ENCODE data around the gene UBALD1.
"Not testable (repeated sequence)": the region's sequence is repeated elsewhere in the genome, so short reads cannot be mapped to it uniquely, and the experiment has no call there.

The UBALD1 gene

DNA sequence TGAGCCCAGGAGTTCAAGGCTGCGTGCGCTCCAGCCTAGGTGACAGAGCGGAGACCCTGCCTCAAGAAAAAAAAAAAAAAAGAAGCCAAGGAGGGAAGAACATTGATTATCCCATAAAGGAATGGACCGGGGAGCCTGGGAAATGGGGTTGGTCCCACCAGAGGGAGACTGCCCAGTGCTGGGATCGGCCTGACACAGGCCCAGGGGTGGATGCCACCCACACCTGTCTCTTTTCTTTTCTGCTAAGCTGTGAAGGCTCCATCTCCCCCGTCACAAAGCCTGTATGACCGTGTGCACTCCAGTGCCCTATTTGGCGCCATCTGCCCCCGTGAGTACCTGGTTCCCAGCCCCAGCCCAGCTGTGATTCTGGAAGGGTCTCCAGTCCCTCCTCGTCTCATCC is 15.7 kb downstream of the UBALD1 start:
- no peak for DNase-seq (ENCODE audit: low spot score)

DNA sequence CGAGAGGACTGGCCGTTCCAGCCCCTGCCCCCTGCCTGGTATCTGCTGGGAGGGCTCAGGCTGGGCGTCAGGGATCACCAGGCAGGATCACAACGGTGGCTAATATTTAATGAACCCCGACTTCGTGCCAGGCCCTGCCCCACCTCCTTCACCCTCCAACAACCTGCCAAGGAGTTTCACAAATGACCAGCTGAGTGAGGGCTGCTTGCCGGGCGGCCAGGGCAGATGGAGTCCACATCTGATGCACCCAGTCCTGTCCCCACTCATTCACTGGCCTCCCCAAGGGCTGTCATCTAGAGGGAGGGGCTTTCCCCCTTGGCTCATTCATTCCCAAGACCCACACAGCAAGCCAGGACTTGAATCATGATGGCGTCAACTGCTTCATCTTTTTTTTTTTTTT is 17.5 kb downstream of the UBALD1 start:
- no peak for DNase-seq (ENCODE audit: low spot score)

DNA sequence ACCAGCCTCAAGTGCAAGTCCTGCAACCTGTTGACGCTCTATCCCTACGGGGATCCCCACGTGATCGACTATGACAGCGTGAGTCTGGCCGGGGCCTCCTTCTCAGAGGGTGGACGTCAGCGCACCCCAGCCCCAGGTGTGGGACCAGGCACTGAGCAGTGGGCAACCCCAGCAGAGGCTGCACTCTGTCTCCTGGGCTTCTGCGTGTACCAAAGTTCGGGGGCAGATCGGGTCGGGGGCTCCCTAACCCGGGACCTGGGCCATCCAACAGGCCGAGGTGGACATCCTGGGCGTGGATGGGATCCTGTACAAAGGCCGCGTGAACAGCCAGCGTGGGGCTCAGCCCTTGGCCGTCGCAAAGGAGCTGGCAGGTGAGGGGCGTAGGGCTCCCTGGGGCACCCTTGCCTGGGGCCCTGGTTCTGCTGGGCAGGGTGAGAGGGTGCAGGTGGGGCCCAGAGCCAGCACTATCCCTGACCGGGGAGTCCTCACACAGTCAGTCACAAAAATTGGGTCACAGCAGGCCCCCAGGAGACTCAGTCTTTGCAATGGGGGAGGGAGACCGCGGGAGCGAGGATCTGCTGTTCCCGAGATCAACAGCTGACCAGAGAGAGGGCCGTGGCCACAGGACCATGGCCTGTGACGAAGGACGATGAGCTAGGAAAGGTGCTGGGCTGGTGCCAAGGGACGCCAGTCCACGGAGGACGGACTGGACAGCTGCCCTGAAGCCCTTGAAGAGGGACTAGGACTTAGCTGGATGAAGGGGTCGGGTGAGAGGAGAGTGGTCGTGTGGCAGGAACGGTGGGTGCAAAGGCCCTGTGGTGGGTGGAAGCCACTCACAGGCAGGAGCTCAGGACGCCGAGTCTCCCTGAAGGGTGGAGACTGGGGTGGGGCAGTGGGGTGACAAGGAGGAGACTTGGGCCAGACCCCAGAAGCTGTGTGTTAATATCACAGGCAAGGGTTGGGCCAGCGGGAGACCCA is 20.0 kb downstream of the UBALD1 start:
- DNase-seq (ENCODE audit: low spot score) = no peak

DNA sequence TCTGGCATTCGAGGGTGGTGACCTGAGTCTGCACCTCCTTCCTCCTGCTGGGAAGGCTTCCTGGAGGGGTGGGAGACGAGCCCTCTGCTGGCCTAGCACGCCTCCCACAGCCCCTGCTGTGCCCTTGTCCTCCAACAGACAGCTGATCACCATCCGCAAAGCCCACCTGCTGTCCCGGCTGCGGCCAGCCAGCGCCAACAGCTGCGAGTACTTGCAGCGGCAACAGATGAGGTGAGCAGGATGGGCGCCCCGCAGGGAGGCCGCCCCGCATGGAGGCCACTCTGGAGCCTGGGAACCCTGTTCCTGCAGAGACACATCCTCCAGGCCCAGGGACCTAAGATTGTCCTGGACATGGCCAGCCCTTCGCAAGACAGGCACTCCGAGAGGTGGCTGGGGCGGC is 21.6 kb downstream of the UBALD1 start:
- no peak for DNase-seq (ENCODE audit: low spot score)

DNA sequence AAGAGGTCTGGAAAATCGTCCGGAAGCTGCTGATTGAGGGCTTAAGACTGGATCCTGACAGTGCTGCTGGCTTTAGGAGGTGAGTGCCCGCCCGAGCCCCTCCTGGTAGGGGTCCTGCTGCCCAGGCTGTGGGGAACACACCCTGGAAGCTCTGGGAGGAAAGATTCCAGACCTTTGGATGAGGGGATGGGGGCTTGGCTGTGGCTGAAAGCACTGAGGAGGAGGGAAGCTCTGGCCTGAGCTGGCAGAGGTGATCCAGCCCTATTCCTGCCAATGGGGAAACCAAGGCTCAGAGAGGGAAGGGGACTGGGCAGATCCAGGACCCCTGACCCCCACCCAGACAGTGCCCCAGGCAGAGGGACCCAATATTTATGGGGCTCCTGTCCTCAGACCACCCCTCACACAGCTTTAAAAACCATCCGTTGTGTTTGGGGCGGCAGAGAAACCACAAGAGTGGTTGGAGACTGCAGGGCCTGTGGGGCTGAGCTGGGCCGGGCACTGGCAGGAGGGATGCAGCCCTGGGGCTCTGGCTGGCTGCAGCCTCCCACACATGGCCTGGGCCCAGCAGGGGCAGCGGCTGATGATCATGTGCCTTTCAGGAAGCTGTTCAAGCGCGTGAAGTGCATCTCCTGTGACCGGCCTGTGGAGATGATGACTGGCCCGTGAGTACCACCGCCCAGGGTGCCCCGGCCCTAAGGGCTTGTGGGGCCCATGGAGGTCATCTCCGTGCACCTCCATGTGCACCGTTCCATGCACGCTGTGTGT is 22.8 kb downstream of the UBALD1 start:
- no peak for DNase-seq (ENCODE audit: low spot score)

DNA sequence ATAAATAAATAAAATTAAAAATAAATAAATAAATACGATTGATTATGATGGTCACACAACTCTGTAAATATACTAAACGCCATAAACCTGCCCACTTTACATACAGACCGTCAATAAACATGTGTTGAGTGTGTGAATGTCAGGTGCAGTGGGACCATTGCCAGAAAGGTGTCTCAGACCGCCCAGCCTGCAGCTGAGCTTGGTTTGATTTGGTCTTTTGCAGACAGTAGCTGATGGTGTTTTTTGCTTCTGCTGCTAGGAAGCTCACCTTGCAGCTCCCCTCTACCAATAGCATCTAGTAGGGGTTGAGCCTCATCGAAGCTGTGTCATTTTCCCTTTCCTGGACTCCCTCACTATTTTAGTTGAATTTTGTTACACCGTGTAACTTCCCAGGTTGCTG is 23.5 kb downstream of the UBALD1 start:
- DNase-seq (ENCODE audit: low spot score) = no peak

DNA sequence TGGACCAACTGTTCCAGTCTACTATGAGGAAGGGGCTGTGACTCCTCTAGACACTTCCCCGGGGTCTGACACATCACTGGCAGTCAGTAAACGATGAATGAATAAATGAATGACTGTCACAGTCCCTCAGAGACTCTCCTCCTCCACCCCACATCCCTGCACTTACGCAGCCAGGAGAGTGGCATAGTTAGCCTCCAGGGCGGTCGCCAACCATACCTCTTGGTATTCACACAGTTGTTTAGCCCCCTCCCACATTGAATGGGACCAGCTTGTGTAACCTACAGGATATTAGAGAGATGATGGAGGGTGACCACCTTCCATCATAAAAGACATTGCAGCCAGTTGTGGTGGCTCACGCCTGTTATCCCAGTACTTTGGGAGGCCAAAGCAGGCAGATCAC is 25.7 kb downstream of the UBALD1 start:
- DNase-seq (ENCODE audit: low spot score) = no peak

DNA sequence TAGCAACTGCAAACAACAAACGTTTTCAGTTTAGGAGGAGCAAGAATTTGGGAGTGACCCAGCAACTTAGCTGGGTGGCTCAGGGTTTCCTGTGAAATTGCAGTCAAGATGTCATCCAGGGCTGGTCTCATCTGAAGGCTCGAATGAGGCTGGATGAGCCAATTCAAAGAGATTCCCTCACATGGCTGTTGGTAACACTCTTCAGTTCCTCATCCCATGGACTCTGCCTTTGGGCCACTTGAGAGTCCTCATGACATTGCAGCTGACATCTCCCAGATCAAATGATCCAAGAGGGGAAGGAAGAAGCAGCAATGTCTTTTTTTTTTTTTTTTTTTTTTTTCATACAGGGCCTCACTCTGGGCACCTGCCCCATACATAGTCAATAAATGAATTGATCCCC is 26.3 kb downstream of the UBALD1 start:
- no peak for DNase-seq (ENCODE audit: low spot score)

DNA sequence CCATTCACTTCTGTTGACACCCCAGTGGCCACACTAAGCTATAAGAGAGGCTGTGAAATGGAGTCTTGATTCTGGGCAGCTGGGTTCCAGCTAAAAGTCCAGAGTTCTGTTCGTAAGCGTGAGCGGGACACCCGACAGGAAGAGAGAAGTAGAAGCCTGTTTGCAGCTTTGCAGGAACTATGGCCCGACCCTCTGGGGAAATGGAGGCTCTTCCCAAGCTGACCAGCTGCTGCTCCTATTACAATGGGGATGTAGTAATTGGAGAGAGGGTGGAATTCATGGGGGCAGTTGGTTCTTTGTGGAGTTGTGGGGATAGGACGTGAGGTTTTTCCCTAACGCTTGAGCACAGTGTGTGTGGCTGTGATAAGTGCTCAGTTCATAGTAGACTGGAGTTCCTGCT is 28.4 kb downstream of the UBALD1 start:
- DNase-seq (ENCODE audit: low spot score) = no peak

DNA sequence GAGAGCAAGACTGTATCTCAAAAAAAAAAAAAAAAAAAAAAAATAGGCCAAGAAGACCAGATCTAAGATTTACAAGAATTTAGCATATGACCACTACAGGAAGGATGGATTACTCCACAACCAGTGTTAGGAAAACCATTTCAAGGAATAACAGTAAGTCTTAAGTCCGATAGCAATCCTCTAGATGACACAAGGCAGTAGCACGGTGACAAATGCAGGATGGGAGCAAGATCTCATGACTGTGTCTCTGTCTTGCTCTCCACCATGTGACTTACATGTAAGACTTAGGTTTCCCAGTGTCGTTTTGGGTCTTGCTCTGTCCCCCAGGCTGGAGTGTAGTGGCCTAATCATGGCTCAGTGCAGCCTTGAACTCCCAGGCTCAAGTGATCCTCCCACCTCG is 30.8 kb downstream of the UBALD1 start:
- DNase-seq (ENCODE audit: low spot score) = no peak

DNA sequence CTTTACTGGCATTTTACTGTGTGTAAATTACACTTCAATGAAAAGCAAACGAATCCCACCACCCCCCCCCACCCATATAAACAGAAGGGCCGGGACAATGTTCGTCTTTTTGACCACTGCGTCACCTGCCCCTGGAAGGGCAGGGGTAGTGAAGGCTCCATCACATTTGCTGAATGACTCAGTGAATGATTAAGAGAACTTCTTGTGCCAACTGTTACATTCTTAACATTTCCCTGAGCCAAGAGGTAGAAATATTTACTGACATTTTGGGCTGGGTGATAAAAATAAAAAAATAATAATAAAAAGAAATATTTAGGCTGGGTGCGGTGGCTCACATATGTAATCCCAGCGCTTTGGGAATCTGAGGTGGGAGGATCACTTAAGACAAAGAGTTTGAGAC is 34.4 kb downstream of the UBALD1 start:
- DNase-seq (ENCODE audit: low spot score) = no peak

DNA sequence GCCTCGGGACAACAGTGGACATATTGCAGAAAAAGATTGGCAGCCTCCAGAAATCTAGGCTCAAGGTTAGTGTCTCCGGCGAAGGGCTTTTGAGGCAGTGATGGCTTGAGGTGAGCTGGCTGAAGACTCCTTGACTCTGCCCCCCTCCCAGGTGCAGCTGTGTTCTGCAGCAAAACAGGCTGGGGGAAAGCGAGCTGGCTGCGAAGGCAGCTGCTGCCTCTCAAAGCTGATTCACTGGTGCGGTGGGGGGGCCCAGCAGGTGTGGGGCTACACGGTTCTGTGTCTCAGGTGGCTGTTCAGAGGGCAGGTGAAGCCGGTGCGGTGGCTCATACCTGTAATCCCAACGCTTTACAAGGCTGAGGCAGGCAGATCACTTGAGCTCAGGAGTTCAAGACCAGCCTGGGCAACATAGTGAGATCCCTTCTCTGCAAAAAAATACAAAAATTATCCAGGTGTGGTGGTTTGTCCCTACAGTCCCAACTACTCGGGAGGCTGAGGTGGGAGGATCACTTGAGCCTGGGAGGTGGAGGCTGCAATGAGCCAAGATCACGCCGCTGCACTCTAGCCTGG is 35.6 kb downstream of the UBALD1 start:
- no peak for DNase-seq (ENCODE audit: low spot score)

DNA sequence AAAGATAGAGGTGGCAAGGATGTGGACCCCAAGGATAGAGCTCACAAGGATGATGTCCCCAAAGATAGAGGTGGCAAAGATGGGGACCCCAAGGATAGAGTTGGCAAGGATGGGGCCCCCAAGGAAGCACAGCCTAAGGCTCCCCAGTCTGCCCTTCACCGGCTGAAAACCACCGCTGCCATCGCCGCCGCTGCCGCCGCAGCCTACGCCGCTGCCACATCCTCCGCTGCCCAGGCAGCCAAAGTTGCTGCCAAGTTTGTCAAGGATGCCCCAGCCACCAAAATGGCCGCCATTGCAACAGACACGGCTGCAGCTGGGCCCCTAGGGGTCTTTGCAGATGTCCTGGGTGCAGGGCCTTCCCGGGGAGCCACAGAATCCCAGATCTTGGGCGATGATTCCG is 38.7 kb downstream of the UBALD1 start:
- DNase-seq (ENCODE audit: low spot score) = no peak

DNA sequence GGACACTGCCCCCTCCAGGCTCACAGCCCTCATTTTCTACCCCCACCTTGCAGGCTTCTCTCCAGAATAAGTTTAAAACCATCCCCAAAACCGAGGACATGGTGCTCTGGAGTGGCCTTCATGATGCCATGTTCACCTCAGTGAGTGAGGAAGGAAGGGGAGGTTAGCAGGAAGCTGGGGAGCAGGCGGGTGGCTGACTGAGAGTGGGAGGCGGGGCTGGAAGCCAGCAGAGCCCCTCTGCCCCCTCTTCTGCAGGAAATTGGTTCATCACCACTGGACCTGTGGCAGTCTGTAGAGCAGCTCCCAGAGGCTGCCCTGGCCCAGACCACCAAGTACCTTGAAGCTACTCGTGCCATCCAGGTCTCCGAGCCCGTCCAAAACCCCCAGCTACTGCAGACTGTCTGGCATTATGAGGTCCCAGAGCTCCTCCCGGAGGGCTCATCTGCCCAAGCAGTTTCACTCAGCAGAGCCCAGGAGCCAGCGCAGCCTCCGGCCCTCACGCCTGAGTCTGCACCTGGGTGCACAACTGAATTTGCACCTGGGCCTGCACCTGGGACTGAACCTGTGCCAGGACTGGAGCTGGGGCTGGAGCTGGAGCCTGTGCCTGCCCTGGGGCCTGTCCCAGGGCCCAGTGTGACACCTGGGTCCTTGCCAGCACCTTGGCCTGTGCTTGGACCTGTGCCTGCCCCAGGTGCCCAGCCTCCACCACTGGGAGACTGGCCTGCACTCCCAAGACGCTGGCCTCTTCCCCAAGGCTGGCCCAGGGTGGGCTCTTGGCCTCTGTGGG is 39.6 kb downstream of the UBALD1 start:
- no peak for DNase-seq (ENCODE audit: low spot score)

DNA sequence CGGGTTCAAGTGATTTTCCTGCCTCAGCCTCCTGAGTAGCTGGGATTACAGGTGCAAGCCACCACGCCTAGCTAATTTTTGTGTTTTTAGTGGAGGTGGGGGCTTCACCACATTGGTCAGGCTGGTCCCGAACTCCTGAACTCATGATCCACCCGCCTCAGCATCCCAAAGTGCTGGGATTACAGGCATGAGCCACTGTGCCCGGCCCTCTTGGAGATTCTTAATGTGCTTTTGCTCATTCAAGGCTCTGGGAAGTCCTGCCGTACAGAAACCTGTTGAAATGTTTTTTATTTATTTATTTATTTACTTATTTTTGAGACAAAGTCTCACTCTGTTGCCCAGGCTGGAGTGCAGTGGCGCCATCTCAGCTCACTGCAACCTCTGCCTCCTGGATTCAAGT is 40.8 kb downstream of the UBALD1 start:
- DNase-seq (ENCODE audit: low spot score) = not testable (repeated sequence)

DNA sequence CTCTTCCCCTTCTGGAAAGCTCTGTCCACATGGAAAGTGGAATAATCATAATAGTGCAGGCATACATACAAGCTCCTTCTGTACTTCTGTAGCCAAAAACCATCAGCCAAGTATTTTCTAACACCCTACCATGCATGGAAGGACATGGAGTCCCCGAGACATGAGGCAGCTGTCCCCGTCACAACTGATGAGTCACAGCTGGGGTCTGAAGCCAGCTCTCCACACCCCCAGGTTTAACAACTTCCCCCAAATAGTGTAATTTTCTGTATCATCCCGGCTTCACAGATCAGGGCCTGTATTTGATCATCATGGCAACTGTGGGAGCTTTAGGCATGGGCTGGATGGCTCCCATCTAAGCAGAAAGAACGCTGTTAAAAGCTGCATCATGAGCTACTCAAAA is 42.0 kb downstream of the UBALD1 start:
- peak; percentile 54 for DNase-seq (ENCODE audit: low spot score)

DNA sequence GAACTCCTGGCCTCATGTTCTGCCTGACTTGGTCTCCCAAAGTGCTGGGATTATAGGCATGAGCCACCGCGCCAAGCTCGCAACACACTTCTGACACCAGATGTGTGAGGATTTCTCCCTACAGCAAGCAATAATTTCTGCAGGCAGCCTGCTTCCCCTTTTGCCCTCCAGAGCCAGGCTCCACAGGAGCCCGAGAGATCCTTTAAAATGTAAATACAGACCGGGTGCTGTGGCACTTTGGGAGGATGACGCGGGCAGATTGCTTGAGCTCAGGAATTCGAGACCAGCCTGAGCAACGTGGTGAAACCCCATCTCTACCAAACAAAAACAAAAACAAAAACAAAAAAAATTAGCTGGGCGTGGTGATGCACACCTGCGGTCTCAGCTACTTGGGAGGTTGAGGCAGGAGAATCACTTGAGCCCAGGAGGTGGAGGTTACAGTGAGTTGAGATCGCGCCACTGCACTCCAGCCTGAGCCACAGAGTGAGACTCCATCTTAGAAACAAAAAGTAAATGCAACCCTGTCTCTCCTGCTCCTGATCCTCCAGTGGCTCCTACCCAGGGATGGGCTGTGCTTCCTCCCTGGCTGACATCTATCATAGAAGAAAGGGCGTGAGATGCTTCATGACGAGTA is 43.9 kb downstream of the UBALD1 start:
- DNase-seq (ENCODE audit: low spot score) = no peak

DNA sequence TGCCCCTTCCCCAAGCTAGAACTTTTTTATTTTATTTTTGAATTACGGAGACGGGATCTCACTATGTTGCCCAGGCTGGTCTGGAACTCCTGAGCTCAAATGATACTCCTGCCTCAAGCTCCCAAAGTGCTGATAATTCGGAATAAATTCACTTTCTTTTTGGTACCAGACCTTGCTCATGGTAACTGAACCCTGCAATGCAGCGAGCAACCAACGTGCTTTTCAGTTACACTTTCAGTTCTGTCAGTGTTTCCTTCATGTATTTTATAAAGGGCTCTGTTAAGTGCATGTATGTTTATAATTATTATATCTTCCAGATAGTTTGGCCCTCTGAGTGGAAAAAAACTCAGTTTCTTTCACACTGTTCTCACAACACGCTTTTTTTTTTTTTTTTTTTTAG is 44.6 kb downstream of the UBALD1 start:
- DNase-seq (ENCODE audit: low spot score) = no peak

DNA sequence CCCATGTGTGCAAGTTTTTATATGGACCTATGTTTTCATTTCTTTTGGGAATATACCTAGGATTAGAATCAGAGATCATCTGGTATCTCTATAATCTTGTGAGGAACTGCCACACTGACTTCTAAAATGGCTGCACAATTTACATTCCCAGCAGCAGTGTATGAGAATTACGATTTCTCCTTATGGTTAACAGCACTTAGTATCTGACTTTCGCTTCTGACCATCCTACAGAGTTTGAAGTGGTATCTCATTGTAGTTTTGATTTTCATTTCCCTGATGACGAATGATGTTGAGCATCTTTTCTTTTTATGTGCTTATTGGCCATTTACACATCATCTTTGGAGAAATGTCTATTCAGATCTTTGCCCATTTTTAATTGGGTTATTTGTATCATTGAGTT is 48.5 kb downstream of the UBALD1 start:
- no peak for DNase-seq (ENCODE audit: low spot score)

DNA sequence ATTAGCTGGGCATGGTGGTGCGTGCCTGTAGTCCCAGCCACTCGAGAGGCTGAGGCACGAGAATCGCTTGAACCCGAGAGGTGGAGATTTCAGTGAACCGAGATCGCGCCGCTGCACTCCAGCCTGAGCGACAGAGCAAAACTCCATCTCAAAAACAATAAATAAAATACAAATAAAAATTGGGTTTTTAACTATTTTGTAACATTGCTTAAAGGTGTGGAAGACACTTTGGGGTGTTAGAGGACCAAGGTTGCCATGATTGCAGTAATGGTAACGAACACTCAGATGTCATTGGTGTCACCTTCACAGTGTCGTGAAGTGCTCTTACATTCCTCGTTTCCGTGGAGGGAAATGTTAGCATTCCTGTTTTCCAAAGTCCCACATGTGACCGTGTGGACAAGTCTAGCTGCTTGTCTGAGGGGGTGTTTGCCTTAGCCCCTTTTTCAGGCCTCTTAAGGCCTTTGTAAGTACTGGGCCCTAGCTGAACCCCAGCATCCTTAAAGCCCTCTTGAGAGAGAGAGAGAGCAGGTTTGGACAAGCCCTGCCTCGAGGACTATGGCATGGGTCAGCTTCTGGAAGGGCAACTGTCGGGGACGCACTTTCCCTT is 49.9 kb downstream of the UBALD1 start:
- DNase-seq (ENCODE audit: low spot score) = no peak

DNA sequence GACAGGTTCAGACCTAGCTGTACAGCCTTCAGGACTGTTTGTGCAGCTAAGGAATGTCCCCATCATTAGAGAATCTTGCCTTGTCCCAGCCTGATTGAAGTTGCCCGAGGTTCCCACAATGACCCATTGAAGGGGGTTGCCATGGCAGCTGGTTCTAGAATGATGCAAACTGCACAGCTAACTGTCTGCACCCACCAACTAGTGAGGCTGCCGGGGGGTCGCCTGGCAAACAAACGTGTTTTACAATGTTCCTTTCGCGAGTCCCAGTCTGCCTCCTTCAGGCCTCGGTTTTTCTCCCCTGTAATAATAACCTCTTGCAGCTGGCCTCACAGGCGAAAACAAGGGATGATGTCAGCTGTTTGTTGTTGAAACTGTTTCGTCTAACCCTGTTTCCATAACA is 53.1 kb downstream of the UBALD1 start:
- DNase-seq (ENCODE audit: low spot score) = peak; percentile 70

Data from Ammon's horn (tissue), 1 donor.